Measurements from ENCODE around the gene ZNF750.

GRCh38 chr17:82858376-82859126, 18.7 kb upstream of the ZNF750 start:
- no peak for TF ChIP-seq CTCF (IDR thresholded peaks at IDR 0.05)
- TF ChIP-seq POLR2AphosphoS5 (IDR thresholded peaks at IDR 0.05), result no peak
